ENCODE measurements around the gene CGNL1. TPM values are rescaled to one million over a fixed set of nuclear protein-coding genes. Genes with fewer than 3 reads are reported as not detected.

The CGNL1 gene
- total and polyA plus RNA-seq, 4 donors, result 14.5 to 30.9 (median 19.1) TPM

- peak in 1 of 6 donors; percentile 44 for DNase-seq (ENCODE audit: low read depth in 4 of 6, low spot score in 6 of 6)
- no peak overlapping the region for H3K27ac ChIP-seq (ENCODE audit: low read depth, low read length)
Observed at GRCh38 chr15:57345584-57345983, 30.7 kb upstream of the CGNL1 start.

GRCh38 chr15:57348081-57348480 is 28.2 kb upstream of the CGNL1 start:
- Histone ChIP-seq H3K27me3 (ENCODE audit: control insufficient read depth, insufficient read depth, low read length) (no peaks in the 10 kb centered on the region), H3K4me1 (ENCODE audit: control insufficient read depth, insufficient read depth, low read length) (peaks cover 3% of the 10 kb centered on the region), H3K4me3 (ENCODE audit: low read depth, low read length) (no peak overlapping the region), H3K9me3 (ENCODE audit: control insufficient read depth, insufficient read depth, low read length) (no peaks in the 10 kb centered on the region), H3K36me3 (ENCODE audit: control insufficient read depth, insufficient read depth, low read length) (no peaks in the 10 kb centered on the region), H3K27ac (ENCODE audit: low read depth, low read length) (no peak overlapping the region)
- 100% methylated on average over 1 of the region's 1 CpG for WGBS (ENCODE audit: insufficient coverage)
- no peak for DNase-seq (ENCODE audit: low read depth in 4 of 6, low spot score in 6 of 6)

More at GRCh38 chr15:57345584-57345983, 30.7 kb upstream of the CGNL1 start:
- no peaks in the 10 kb centered on the region for H3K9me3 ChIP-seq (ENCODE audit: control insufficient read depth, insufficient read depth, low read length)
- no peaks in the 10 kb centered on the region for H3K27me3 ChIP-seq (ENCODE audit: control insufficient read depth, insufficient read depth, low read length)
- 85% methylated on average over 3 of the region's 5 CpGs for WGBS (ENCODE audit: insufficient coverage)
- peaks cover 3% of the 10 kb centered on the region for H3K4me1 ChIP-seq (ENCODE audit: control insufficient read depth, insufficient read depth, low read length)
- H3K4me3 ChIP-seq (ENCODE audit: low read depth, low read length), result no peak overlapping the region
- no peaks in the 10 kb centered on the region for H3K36me3 ChIP-seq (ENCODE audit: control insufficient read depth, insufficient read depth, low read length)

- no peaks in the 10 kb centered on the region for H3K27me3 ChIP-seq (ENCODE audit: control insufficient read depth, insufficient read depth, low read length)
Observed at GRCh38 chr15:57352535-57353316, 23.6 kb upstream of the CGNL1 start.

GRCh38 chr15:57353317-57353804 is 22.9 kb upstream of the CGNL1 start:
- WGBS (ENCODE audit: insufficient coverage), result 44% methylated on average over 9 of the region's 10 CpGs
- DNase-seq (ENCODE audit: low read depth in 4 of 6, low spot score in 6 of 6), result peak in 1 of 6 donors; percentile 50
- no peaks in the 10 kb centered on the region for H3K9me3 ChIP-seq (ENCODE audit: control insufficient read depth, insufficient read depth, low read length)
- H3K36me3 ChIP-seq (ENCODE audit: control insufficient read depth, insufficient read depth, low read length), result no peaks in the 10 kb centered on the region
- H3K27me3 ChIP-seq (ENCODE audit: control insufficient read depth, insufficient read depth, low read length), result no peaks in the 10 kb centered on the region
- no peaks in the 10 kb centered on the region for H3K4me1 ChIP-seq (ENCODE audit: control insufficient read depth, insufficient read depth, low read length)
- no peak overlapping the region for H3K27ac ChIP-seq (ENCODE audit: low read depth, low read length)
- H3K4me3 ChIP-seq (ENCODE audit: low read depth, low read length), result no peak overlapping the region

More at GRCh38 chr15:57352535-57353316, 23.6 kb upstream of the CGNL1 start:
- no peaks in the 10 kb centered on the region for H3K4me1 ChIP-seq (ENCODE audit: control insufficient read depth, insufficient read depth, low read length)
- 91% methylated on average over 16 of the region's 17 CpGs for WGBS (ENCODE audit: insufficient coverage)
- H3K4me3 ChIP-seq (ENCODE audit: low read depth, low read length), result no peak overlapping the region
- H3K27ac ChIP-seq (ENCODE audit: low read depth, low read length), result no peak overlapping the region
- no peaks in the 10 kb centered on the region for H3K36me3 ChIP-seq (ENCODE audit: control insufficient read depth, insufficient read depth, low read length)
- no peaks in the 10 kb centered on the region for H3K9me3 ChIP-seq (ENCODE audit: control insufficient read depth, insufficient read depth, low read length)
- no peak for DNase-seq (ENCODE audit: low read depth in 4 of 6, low spot score in 6 of 6)

GRCh38 chr15:57354436-57355123 is 21.7 kb upstream of the CGNL1 start:
- DNase-seq (ENCODE audit: low read depth in 4 of 6, low spot score in 6 of 6), result no peak
- Histone ChIP-seq H3K36me3 (ENCODE audit: control insufficient read depth, insufficient read depth, low read length) (no peaks in the 10 kb centered on the region), H3K4me3 (ENCODE audit: low read depth, low read length) (no peak overlapping the region), H3K27me3 (ENCODE audit: control insufficient read depth, insufficient read depth, low read length) (no peaks in the 10 kb centered on the region), H3K4me1 (ENCODE audit: control insufficient read depth, insufficient read depth, low read length) (no peaks in the 10 kb centered on the region), H3K9me3 (ENCODE audit: control insufficient read depth, insufficient read depth, low read length) (no peaks in the 10 kb centered on the region), H3K27ac (ENCODE audit: low read depth, low read length) (no peak overlapping the region)
- WGBS (ENCODE audit: insufficient coverage), result 71% methylated on average over 6 of the region's 7 CpGs

- no peak overlapping the region for H3K4me3 ChIP-seq (ENCODE audit: low read depth, low read length)
- WGBS (ENCODE audit: insufficient coverage), result 80% methylated on average over 4 of the region's 8 CpGs
Observed at GRCh38 chr15:57355259-57355658, 21.0 kb upstream of the CGNL1 start.

GRCh38 chr15:57356178-57356577 is 20.1 kb upstream of the CGNL1 start:
- Histone ChIP-seq H3K4me1 (ENCODE audit: control insufficient read depth, insufficient read depth, low read length) (no peaks in the 10 kb centered on the region), H3K27ac (ENCODE audit: low read depth, low read length) (no peak overlapping the region), H3K4me3 (ENCODE audit: low read depth, low read length) (no peak overlapping the region), H3K36me3 (ENCODE audit: control insufficient read depth, insufficient read depth, low read length) (no peaks in the 10 kb centered on the region), H3K27me3 (ENCODE audit: control insufficient read depth, insufficient read depth, low read length) (no peaks in the 10 kb centered on the region), H3K9me3 (ENCODE audit: control insufficient read depth, insufficient read depth, low read length) (no peaks in the 10 kb centered on the region)
- no peak for DNase-seq (ENCODE audit: low read depth in 4 of 6, low spot score in 6 of 6)

More at GRCh38 chr15:57355259-57355658, 21.0 kb upstream of the CGNL1 start:
- H3K27me3 ChIP-seq (ENCODE audit: control insufficient read depth, insufficient read depth, low read length), result no peaks in the 10 kb centered on the region
- DNase-seq (ENCODE audit: low read depth in 4 of 6, low spot score in 6 of 6), result no peak
- H3K4me1 ChIP-seq (ENCODE audit: control insufficient read depth, insufficient read depth, low read length), result no peaks in the 10 kb centered on the region
- H3K9me3 ChIP-seq (ENCODE audit: control insufficient read depth, insufficient read depth, low read length), result no peaks in the 10 kb centered on the region
- H3K27ac ChIP-seq (ENCODE audit: low read depth, low read length), result no peak overlapping the region
- no peaks in the 10 kb centered on the region for H3K36me3 ChIP-seq (ENCODE audit: control insufficient read depth, insufficient read depth, low read length)

- Histone ChIP-seq H3K4me1 (ENCODE audit: control insufficient read depth, insufficient read depth, low read length) (no peaks in the 10 kb centered on the region), H3K27ac (ENCODE audit: low read depth, low read length) (no peak overlapping the region), H3K9me3 (ENCODE audit: control insufficient read depth, insufficient read depth, low read length) (no peaks in the 10 kb centered on the region), H3K36me3 (ENCODE audit: control insufficient read depth, insufficient read depth, low read length) (no peaks in the 10 kb centered on the region), H3K4me3 (ENCODE audit: low read depth, low read length) (no peak overlapping the region), H3K27me3 (ENCODE audit: control insufficient read depth, insufficient read depth, low read length) (no peaks in the 10 kb centered on the region)
- DNase-seq (ENCODE audit: low read depth in 4 of 6, low spot score in 6 of 6), result no peak
- 75% methylated on average over 2 of the region's 4 CpGs for WGBS (ENCODE audit: insufficient coverage)
Observed at GRCh38 chr15:57356636-57357035, 19.7 kb upstream of the CGNL1 start.

GRCh38 chr15:57357799-57358198 is 18.5 kb upstream of the CGNL1 start:
- DNase-seq (ENCODE audit: low read depth in 4 of 6, low spot score in 6 of 6), result no peak
- no CpG with 5 or more reads among the region's 1 CpG for WGBS (ENCODE audit: insufficient coverage)
- Histone ChIP-seq H3K4me3 (ENCODE audit: low read depth, low read length) (no peak overlapping the region), H3K27ac (ENCODE audit: low read depth, low read length) (no peak overlapping the region), H3K9me3 (ENCODE audit: control insufficient read depth, insufficient read depth, low read length) (no peaks in the 10 kb centered on the region), H3K27me3 (ENCODE audit: control insufficient read depth, insufficient read depth, low read length) (no peaks in the 10 kb centered on the region), H3K36me3 (ENCODE audit: control insufficient read depth, insufficient read depth, low read length) (no peaks in the 10 kb centered on the region), H3K4me1 (ENCODE audit: control insufficient read depth, insufficient read depth, low read length) (no peaks in the 10 kb centered on the region)

Data from spinal cord (tissue), 10 donors.